GM18907 (cell line): ENCODE data around the gene PRMT5.
"Not testable (repeated sequence)": the region's sequence is repeated elsewhere in the genome, so short reads cannot be mapped to it uniquely, and the experiment has no call there.

Experiments used
- ATAC-seq: cut with Tn5 transposase; IDR thresholded peaks from one replicate; pipeline ENCODE4 v1.9.1; 2021; ENCODE audit warnings: mild to moderate bottlenecking, moderate library complexity; ENCODE audit not compliant: unreplicated experiment

Gene PRMT5

GRCh38 chr14:22935156-22935555 lies 6.0 kb upstream of the PRMT5 start:
- ATAC-seq: no peak

DNA sequence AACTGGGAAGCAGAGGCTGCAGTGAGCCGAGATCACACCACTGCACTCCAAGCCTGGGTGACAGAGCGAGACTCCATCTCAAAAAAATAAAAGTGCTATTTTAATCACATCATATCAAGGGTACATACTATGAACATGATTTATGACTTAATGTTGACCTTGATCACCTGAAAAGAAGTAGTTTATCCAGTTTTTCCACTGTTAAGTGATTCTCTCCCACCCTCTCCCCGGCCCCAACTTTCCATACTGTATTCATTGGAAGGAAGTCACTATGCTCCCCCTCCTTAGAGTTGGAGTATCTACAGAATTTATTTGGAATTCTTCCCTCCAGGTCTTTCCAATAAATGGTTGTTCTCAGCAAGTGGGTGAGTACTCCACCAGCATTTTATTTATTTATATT lies 3.0 kb upstream of the PRMT5 start:
- ATAC-seq: no peak

- ATAC-seq: peak; percentile 1
Measured at GRCh38 chr14:22929961-22930364, 787 bp upstream of the PRMT5 start.

- ATAC-seq: no peak
Measured at GRCh38 chr14:22928237-22929103, 706 bp downstream of the PRMT5 start.

DNA sequence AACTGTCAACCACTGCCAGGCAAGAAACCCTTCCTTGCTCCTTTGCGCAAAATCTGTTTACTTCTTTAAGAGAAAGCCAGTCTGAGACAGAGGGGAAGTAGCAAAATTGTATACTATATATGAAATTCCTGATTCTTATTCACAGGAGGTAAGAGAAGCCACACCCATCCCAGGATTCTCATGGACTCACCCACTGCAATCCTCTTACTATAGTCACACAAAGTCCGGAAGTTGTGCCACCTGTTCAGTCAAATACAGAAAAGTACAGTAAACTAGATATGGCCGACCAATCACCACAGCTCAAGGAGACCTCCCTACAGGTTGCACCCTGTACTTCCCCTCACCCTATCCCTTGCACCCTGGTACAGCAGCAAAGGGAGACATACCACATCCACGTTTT lies 2.9 kb downstream of the PRMT5 start:
- no peak for ATAC-seq

DNA sequence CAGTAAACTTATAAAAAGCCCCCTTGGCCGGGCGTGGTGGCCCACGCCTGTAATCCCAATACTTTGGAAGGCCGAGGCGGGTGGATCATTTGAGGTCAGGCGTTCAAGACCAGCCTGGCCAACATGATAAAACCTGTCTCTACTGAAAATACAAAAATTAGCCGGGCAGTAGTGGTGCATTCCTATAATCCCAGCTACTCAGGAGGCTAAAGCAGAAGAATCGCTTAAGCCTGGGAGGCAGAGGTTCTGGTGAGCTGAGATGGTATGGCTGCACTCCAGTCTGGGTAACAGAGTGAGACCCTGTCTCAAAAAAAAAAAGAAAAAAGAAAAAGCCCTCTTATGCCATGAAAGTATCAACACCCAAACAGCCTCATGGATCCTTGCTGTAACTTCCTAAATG lies 3.7 kb downstream of the PRMT5 start:
- ATAC-seq: no peak

GRCh38 chr14:22923746-22924145 lies 5.4 kb downstream of the PRMT5 start:
- ATAC-seq: no peak

GRCh38 chr14:22922294-22922693 lies 6.9 kb downstream of the PRMT5 start:
- ATAC-seq: no peak

DNA sequence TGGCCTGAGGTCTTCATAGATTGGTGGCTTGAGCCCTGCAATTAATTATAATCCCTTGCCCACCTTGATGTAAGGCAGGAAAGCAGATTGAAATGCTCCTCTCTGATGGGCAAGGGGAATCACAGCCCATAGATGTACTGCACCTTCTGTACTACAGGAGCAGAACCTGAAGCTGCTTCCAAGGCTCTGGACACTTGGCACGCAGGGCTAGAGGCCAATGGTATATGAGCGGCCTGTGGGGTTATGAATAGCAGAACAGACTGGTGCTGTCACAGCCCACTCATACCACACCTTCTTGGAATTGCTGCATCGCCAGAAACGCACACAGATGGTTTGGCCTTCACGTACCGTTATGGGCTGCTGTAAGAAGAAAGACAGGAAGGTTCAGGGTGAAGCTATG lies 8.5 kb downstream of the PRMT5 start:
- no peak for ATAC-seq

DNA sequence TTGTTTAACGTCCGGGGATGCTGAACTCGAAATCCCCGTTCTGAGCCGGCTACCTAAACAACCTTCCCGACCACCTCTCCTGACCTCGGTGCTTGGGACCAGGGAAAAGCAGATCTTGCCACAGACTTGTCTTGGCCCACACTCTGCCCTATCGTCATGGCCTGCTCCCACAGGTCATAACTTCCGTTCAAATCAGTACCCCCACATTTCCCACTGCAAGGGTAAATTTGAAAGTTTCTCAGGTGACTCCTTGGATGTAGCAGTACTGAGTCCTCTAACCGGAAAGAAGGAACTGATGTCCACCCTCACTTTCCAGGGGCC lies 9.6 kb downstream of the PRMT5 start:
- no peak for ATAC-seq

DNA sequence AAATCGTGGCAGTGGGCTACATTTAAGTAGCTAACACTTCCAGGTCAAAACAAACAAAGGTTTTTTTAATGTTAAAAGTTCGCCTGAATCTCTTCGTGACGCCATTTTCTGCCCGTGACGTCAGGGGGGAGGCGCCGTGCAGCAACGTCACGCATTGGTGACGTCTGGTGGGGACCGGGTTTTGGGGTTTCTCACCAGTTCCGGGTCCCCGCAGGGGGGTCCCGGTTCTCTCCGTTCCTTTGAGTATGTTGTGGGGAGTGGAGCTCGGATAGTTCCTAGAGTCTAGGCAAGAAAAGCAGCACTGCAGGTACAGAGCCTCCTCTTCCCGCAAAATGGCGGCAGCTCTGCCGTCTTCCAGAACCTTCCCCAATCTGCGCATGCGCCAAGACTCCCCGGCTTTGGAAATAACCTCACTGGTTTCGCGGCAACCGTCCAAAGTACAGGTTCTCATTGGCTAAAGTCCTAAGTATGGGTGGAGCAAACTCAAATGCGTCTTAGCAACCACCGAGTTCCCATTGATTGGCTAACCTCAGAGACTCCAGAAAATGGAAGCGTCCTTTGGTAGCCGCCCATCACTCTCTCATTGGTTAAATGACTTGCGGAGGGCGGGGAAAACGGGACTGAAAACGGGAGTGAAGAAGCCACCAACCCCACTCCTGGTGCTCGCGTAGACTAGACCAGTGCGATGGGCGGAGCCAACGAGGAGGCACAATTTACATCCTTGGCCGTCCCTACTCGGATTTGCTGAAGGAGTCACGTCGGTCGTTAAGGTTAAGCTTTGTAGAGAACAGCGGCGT lies 10.2 kb downstream of the PRMT5 start, which contains the start of gene RBM23:
Gene RBM23 (minus strand): TSS at position 346 of the 797 bp plus-strand sequence.
- ATAC-seq: peak; percentile 91

GRCh38 chr14:22915886-22916521 lies 13.2 kb downstream of the PRMT5 start:
- ATAC-seq: no peak

DNA sequence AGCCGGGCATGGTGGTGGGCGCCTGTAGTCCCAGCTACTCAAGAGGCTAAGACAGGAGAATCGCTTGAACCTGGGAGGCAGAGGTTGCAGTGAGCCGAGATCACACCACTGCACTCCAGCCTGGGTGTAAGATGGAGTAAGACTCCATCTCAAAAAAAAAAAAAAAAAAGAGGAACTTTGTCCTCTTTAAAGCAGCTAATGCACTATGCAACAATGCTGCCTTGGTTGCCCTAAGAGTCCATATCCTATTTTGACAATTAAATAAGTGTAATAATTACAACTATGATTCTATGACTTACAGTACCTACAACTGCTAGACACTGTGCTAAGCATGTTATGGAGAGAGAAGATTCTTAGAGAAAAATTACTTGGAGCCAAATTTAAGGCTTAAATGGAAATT lies 14.3 kb downstream of the PRMT5 start:
- ATAC-seq: not testable (repeated sequence)

DNA sequence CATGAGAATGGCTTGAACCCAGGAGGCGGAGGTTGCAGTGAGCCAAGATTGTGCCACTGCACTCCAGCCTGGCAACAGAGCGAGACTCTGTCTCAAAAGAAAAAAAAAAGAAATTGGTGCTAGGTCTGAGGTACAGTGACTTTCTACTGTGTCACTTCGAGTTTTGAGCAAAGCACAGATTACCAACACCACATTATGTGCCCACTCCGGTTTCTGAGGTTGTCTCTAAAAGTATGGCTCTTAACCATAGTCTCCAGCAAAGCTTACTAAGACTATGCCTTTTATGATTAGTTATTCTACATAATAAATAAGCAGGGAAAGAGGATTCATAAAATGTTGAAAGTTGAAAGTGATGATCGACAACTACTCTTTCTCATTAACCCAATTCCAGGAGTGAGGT lies 18.3 kb downstream of the PRMT5 start:
- no peak for ATAC-seq

DNA sequence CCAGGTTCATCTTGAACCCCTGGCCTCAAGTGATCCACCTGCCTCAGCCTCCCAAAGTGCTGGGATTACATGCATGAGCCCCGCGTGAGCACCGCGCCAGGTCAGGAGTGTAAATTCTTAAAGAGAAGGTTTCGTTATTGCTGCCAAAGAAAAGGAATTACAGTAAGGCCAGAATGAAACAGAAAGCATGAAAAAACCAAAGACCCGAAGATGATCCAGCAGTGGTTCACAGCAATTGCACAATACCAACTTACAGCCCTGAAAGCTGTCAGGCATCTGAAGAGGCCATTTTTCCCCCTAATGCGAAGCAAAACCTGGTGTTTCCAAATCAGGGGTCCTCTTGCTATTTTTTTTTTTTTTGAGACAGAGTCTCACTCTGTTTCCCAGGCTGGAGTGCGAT lies 20.6 kb downstream of the PRMT5 start:
- ATAC-seq: no peak

- ATAC-seq: no peak
Measured at GRCh38 chr14:22907429-22907828, 21.7 kb downstream of the PRMT5 start.

DNA sequence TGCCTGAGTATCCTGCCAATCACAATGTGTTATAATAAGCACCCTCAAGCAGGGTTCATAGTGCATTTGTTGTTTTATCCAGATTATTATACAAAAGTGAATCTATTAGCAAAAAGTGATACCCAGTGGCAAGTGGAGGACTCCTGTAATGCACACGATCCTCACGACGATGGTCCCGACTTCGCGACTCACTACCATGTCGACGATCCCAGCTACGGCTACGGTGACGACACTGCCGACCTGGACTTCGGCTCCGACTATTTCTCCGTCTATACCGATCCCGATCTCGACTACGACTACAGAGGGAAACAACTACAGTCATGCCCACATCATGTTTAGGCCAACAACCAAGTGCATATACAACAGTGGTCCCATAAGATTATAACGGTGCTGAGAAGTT lies 23.1 kb downstream of the PRMT5 start:
- no peak for ATAC-seq

DNA sequence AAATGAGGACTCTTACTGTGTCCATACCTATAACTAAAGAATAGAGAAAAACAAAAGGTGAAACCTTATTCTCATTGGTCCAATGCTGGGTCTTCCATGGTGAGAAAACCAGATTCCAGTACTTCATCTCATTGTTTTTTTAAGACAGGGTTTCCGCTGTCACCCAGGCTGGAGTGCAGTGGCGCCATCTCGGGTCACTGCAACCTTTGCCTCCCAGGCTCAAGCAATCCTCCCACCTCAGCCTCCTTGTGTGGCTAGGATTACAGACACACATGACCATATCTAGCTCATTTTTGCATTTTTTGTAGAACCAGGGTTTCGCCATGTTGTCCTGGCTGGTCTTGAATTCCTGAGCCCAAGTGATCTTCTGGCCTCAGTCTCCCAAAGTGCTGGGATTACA lies 23.5 kb downstream of the PRMT5 start:
- ATAC-seq: no peak

- no peak for ATAC-seq
Measured at GRCh38 chr14:22903742-22904087, 25.5 kb downstream of the PRMT5 start.

DNA sequence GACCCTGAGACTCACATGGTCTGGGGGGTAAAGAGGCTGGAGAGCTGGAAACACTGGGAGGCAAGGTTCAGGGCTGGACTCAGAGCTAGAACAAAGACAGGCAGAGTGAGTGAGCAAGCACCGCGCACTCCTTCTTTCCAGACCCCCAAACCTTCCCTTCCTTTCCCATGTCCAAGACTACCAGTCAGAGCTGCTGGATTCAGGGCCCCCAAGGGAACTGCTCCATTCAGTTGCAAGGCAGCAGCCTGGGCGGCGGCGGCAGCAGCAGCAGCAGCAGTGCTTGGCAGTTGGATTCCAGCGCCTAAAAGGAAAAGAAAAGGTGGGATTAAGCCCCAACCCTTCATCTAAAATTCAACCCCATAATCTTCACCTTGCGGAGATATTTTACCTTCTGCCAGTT lies 27.4 kb downstream of the PRMT5 start:
- no peak for ATAC-seq

DNA sequence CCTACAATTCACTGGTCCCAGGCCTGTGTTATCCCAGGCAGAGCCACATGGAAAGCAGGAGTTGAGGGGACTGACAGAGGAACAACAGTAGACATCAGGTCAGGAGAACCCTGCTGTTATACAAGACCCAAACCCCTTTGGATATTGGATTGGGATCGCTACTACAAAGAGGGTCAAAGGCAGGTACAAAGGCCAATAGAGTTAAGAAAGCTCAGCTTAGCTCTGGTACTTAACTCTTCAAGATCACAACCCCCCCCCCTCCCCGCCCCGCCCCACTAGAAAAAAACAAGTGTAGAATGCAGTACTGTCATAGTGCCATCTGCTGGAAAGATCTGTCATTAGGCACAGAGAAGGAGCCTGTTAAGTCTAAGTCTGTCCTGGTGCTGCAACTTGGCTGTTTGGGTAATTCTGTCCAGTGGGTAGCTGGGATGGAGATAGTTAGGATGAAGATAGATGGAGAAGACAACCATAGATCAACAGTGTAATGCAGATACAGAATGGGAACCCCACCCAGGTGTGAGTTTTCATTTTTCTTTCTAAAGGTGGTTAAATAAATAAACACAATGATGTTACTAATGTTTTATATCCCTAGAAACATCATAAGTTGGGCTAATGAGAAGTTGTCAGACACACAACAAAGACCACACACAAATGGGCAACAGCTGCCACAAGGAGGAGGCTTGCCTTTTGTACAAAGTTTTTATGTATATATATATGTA lies 28.9 kb downstream of the PRMT5 start:
- ATAC-seq: peak; percentile 61
